SK-N-SH treated with all-trans-retinoic acid at 6 μM for 48 hours (cell line): ENCODE measurements around the gene FOXG1.

ENCODE experiments used
- ARNTL ChIP-seq: fragments of 450-650 bp; formaldehyde crosslinking; IDR thresholded peaks from 2 replicates; pipeline ENCODE4 v1.5.0; 2020; ENCODE audit warnings: low read depth, mild to moderate bottlenecking, moderate library complexity, borderline replicate concordance
- CREB5 ChIP-seq: fragments of 250-450 bp; sonication (Bioruptor Pico); IDR thresholded peaks from 2 replicates; pipeline ENCODE4 v1.5.1; 2020; ENCODE audit warnings: low read depth, mild to moderate bottlenecking, moderate library complexity
- GLIS3 ChIP-seq: fragments of 250-450 bp; sonication (Bioruptor Pico); IDR thresholded peaks from 2 replicates; pipeline ENCODE4 v1.5.0; 2020; ENCODE audit warnings: mild to moderate bottlenecking, moderate library complexity
- ISL1 ChIP-seq: fragments of 250-450 bp; sonication (Bioruptor Pico); IDR thresholded peaks from 2 replicates; pipeline ENCODE4 v2.1.2; 2022; ENCODE audit warnings: mild to moderate bottlenecking, moderate library complexity
- OSR1 ChIP-seq: fragments of 250-450 bp; sonication (Bioruptor Pico); IDR thresholded peaks from 2 replicates; pipeline ENCODE4 v1.8.0; 2022; ENCODE audit warnings: moderate library complexity, mild to moderate bottlenecking, inconsistent platforms
- PATZ1 ChIP-seq: fragments of 250-450 bp; sonication (Bioruptor Pico); IDR thresholded peaks from 2 replicates; pipeline ENCODE4 v1.8.0; 2020; ENCODE audit warnings: mild to moderate bottlenecking, moderate library complexity, borderline replicate concordance
- PPARA ChIP-seq: fragments of 250-450 bp; sonication (Bioruptor Pico); IDR thresholded peaks from 2 replicates; pipeline ENCODE4 v1.5.0; 2020; ENCODE audit warnings: mild to moderate bottlenecking, borderline replicate concordance
- SNAI2 ChIP-seq: fragments of 250-450 bp; sonication (Bioruptor Pico); IDR thresholded peaks from 2 replicates; pipeline ENCODE4 v1.5.0; 2020; ENCODE audit warnings: mild to moderate bottlenecking, moderate library complexity
- TCF4 ChIP-seq: fragments of 250-450 bp; sonication (Bioruptor Pico); IDR thresholded peaks from 2 replicates; pipeline ENCODE4 v1.8.0; 2021; ENCODE audit warnings: mild to moderate bottlenecking, moderate library complexity, borderline replicate concordance
- TSHZ2 ChIP-seq: fragments of 250-450 bp; sonication (Bioruptor Pico); IDR thresholded peaks from 2 replicates; pipeline ENCODE4 v1.5.0; 2020; ENCODE audit warnings: mild to moderate bottlenecking, moderate library complexity
- ZC3H10 ChIP-seq: fragments of 250-450 bp; sonication (Bioruptor Pico); IDR thresholded peaks from 2 replicates; pipeline ENCODE4 v1.5.1; 2021; ENCODE audit warnings: mild to moderate bottlenecking, moderate library complexity
- ZNF70 ChIP-seq: fragments of 450-650 bp; formaldehyde crosslinking; IDR thresholded peaks from 2 replicates; pipeline ENCODE4 v1.5.0; 2020; ENCODE audit warnings: mild to moderate bottlenecking, moderate library complexity
- ZNF8 ChIP-seq: fragments of 450-650 bp; formaldehyde crosslinking; IDR thresholded peaks from 2 replicates; pipeline ENCODE4 v1.5.0; 2020; ENCODE audit warnings: mild to moderate bottlenecking, moderate library complexity

- TF ChIP-seq ARNTL (CRISPR knock-in tag) (no peak), SNAI2 (CRISPR knock-in tag) (no peak), ZNF70 (no peak), PATZ1 (CRISPR knock-in tag) (no peak), OSR1 (CRISPR knock-in tag) (no peak), ISL1 (CRISPR knock-in tag) (no peak), TCF4 (CRISPR knock-in tag) (no peak), TSHZ2 (no peak), GLIS3 (CRISPR knock-in tag) (no peak), CREB5 (CRISPR knock-in tag) (no peak), ZC3H10 (CRISPR knock-in tag) (no peak), PPARA (CRISPR knock-in tag) (no peak), ZNF8 (CRISPR knock-in tag) (no peak)
Measured at GRCh38 chr14:28745176-28745575, 21.4 kb upstream of the FOXG1 start.
